HTERT RPE-1 (cell line): ENCODE measurements around the gene CLCN6.

Experiments used
- in situ Hi-C: fragments of 300-500 bp; cut with MboI; formaldehyde crosslinking; loops from 4 replicates; pipeline ENCODE4 v1.14.3; 2020; ENCODE audit warnings: low sequenced_read_pairs

The CLCN6 gene

GRCh38 chr1:11847667-11848372 lies 41.8 kb downstream of the CLCN6 start, which contains the start of gene NPPA:
TSS of gene NPPA (minus strand) at chr1:11847783. CDS start at chr1:11847684, 99 bp downstream.
- in situ Hi-C loops, result no loop called here

- in situ Hi-C loops, result no loop called here
Measured at GRCh38 chr1:11848373-11848700, 42.3 kb downstream of the CLCN6 start.

- in situ Hi-C loops, result no loop called here
Measured at GRCh38 chr1:11850156-11850555, 44.2 kb downstream of the CLCN6 start.

- in situ Hi-C loops, result no loop called here
Measured at GRCh38 chr1:11851180-11851579, 45.2 kb downstream of the CLCN6 start.

GRCh38 chr1:11854519-11854918 lies 48.5 kb downstream of the CLCN6 start:
- in situ Hi-C loops, result no loop called here

GRCh38 chr1:11855430-11855829 lies 49.4 kb downstream of the CLCN6 start:
- in situ Hi-C loops, result no loop called here

GRCh38 chr1:11856698-11857097 lies 50.7 kb downstream of the CLCN6 start:
- in situ Hi-C loops, result no loop called here

- in situ Hi-C loops, result no loop called here
Measured at GRCh38 chr1:11857164-11857851, 51.3 kb downstream of the CLCN6 start.

GRCh38 chr1:11858158-11858557 lies 52.2 kb downstream of the CLCN6 start:
- in situ Hi-C loops, result no loop called here

GRCh38 chr1:11858613-11858967 lies 52.6 kb downstream of the CLCN6 start, which contains the start of gene NPPB:
TSS of gene NPPB (minus strand) at chr1:11858945. CDS start at chr1:11858833, 112 bp downstream.
- in situ Hi-C loops, result no loop called here

GRCh38 chr1:11858968-11859871 lies 53.2 kb downstream of the CLCN6 start:
- in situ Hi-C loops, result no loop called here

- in situ Hi-C loops, result no loop called here
Measured at GRCh38 chr1:11860083-11860482, 54.1 kb downstream of the CLCN6 start.

- in situ Hi-C loops, result no loop called here
Measured at GRCh38 chr1:11860587-11860986, 54.6 kb downstream of the CLCN6 start.

- in situ Hi-C loops, result no loop called here
Measured at GRCh38 chr1:11862890-11863289, 56.9 kb downstream of the CLCN6 start.

- in situ Hi-C loops, result no loop called here
Measured at GRCh38 chr1:11868331-11868980, 62.5 kb downstream of the CLCN6 start.

- in situ Hi-C loops, result no loop called here
Measured at GRCh38 chr1:11869104-11869503, 63.1 kb downstream of the CLCN6 start.

- in situ Hi-C loops, result no loop called here
Measured at GRCh38 chr1:11869650-11870207, 63.7 kb downstream of the CLCN6 start.

- in situ Hi-C loops, result no loop called here
Measured at GRCh38 chr1:11872545-11872944, 66.6 kb downstream of the CLCN6 start.

- in situ Hi-C loops, result no loop called here
Measured at GRCh38 chr1:11873395-11874257, 67.6 kb downstream of the CLCN6 start.

GRCh38 chr1:11874258-11874562 lies 68.2 kb downstream of the CLCN6 start:
- in situ Hi-C loops, result no loop called here
